ENCODE data around the gene ZC3H4.

- TF ChIP-seq CTCF (IDR thresholded peaks at IDR 0.05; ENCODE audit: low read length), result no peak
- TF ChIP-seq EZH2 (IDR thresholded peaks at IDR 0.05; ENCODE audit: borderline replicate concordance, low read length), result no peak
Observed at GRCh38 chr19:47093254-47093653, 20.3 kb downstream of the ZC3H4 start.
